Left lung (tissue), 10 donors: ENCODE measurements around the gene NAA15. TPM values are rescaled to one million over a fixed set of nuclear protein-coding genes. Genes with fewer than 3 reads are reported as not detected.

Experiments
- ATAC-seq: fragments of 200-7000 bp; cut with Tn5 transposase; one replicate; pipeline ENCODE4 v1.9.1; 2020; ENCODE audit warnings: moderate library complexity
- DNase-seq, 4 donors: peaks; one replicate each; pipeline ENCODE4 v3.0.0-alpha.2; 2013 to 2020
- H3K27ac ChIP-seq, 2 donors: fragments of 200-600 bp; sonication (generic) in 1 of 2; one replicate each; pipeline versions ENCODE4 v1.5.0 to v1.8.0; 2020 to 2021
- H3K27me3 ChIP-seq, 2 donors: fragments of 200-600 bp; sonication (generic) in 1 of 2; one replicate each; pipeline versions ENCODE4 v1.5.0 to v1.8.0; 2020 to 2021
- H3K36me3 ChIP-seq, 2 donors: fragments of 200-600 bp; sonication (generic) in 1 of 2; one replicate each; pipeline versions ENCODE4 v1.5.0 to v1.8.0; 2020 to 2021
- H3K4me1 ChIP-seq, 2 donors: fragments of 200-600 bp; one replicate each; pipeline ENCODE4 v1.8.0; 2021
- H3K4me3 ChIP-seq, 2 donors: fragments of 200-600 bp; sonication (generic) in 1 of 2; one replicate each; pipeline versions ENCODE4 v1.5.0 to v1.8.0; 2020 to 2021; ENCODE audit warnings: mild to moderate bottlenecking in 1 of 2
- H3K9me3 ChIP-seq, 2 donors: fragments of 200-600 bp; sonication (generic) in 1 of 2; one replicate each; pipeline versions ENCODE4 v1.5.0 to v1.8.0; 2020 to 2021
- CTCF ChIP-seq, 2 donors: fragments of 200-600 bp; sonication (generic) in 1 of 2; IDR thresholded peaks; one replicate each; pipeline versions ENCODE4 v1.5.0 to v1.8.0; 2021; ENCODE audit warnings: antibody characterized with exemption in 2 of 2
- intact Hi-C, 2 donors: fragments of 100-400 bp; cut with DNase I; formaldehyde crosslinking; loops; one replicate each; pipeline versions ENCODE4 v1.11.2 to v1.14.2; 2022
- polyA plus RNA-seq, 6 donors: library from polyadenylated mRNA; unstranded; fragments of 120-200 nt; gene quantifications; one replicate each; pipeline ENCODE4 v1.2.1, GENCODE V29; 2013; ENCODE audit not compliant: insufficient read length in 6 of 6
- total RNA-seq, 2 donors: library from RNA; stranded (reverse); fragmentation: NEBNext Ultra II Directional; extraction: Animal tissue kit (Norgen Biotek cat#: 25700); gene quantifications; one replicate each; pipeline ENCODE4 v1.2.1, GENCODE V29; 2021
- donor health status: DM: no; HTN: yes; CAD: no.
- donor health status: DM: no; HTN: no; CAD: no.

The NAA15 gene
- total and polyA plus RNA-seq, 8 donors, result 30.0 to 49.6 (median 32.8) TPM

- Histone ChIP-seq H3K4me1 (no peaks in the 10 kb centered on the region), H3K9me3 (peaks cover 0 to 10% of the 10 kb centered on the region in 2 donors), H3K4me3 (no peak overlapping the region), H3K36me3 (peaks cover 0 to 19% of the 10 kb centered on the region in 2 donors), H3K27ac (no peak overlapping the region), H3K27me3 (no peaks in the 10 kb centered on the region)
- no peak for ATAC-seq
- TF ChIP-seq CTCF (IDR thresholded peaks at IDR 0.05), result no peak
- DNase-seq, result no peak
- intact Hi-C loops, result no loop called here
Observed at GRCh38 chr4:139469216-139469615, 167.9 kb downstream of the NAA15 start.

Other genes with a start within 250 kb of the NAA15 start
- 10 to 100 TPM; 37.3 to 42.6 TPM for gene ELF2, start 124.3 kb upstream of the NAA15 start, total RNA-seq
- gene ELF2, start 124.3 kb upstream of the NAA15 start, polyA plus RNA-seq, result 10 to 100 TPM; 67.9 to 82.6 (median 72.9) TPM
- gene MGARP, start 21.3 kb upstream of the NAA15 start, total RNA-seq, result under 1 TPM in 1 of 2 donors, not detected in 1; 0.21 TPM
- under 1 TPM; 0.32 to 0.55 (median 0.43) TPM for gene MGARP, start 21.3 kb upstream of the NAA15 start, polyA plus RNA-seq
- 10 to 100 TPM; 47.9 to 56.5 TPM for gene NDUFC1, start 972 bp downstream of the NAA15 start, total RNA-seq
- 10 to 100 TPM; 55.7 to 62.8 (median 59.2) TPM for gene NDUFC1, start 972 bp downstream of the NAA15 start, polyA plus RNA-seq
- gene RAB33B, start 152.6 kb downstream of the NAA15 start, total RNA-seq, result 1 to 10 TPM; 8.4 to 9.5 TPM
- 10 to 100 TPM; 10.6 to 13.3 (median 11.2) TPM for gene RAB33B, start 152.6 kb downstream of the NAA15 start, polyA plus RNA-seq